ENCODE results near the gene C1QTNF3.
"Not testable (repeated sequence)": the region's sequence is repeated elsewhere in the genome, so short reads cannot be mapped to it uniquely, and the experiment has no call there.

The C1QTNF3 gene

DNA sequence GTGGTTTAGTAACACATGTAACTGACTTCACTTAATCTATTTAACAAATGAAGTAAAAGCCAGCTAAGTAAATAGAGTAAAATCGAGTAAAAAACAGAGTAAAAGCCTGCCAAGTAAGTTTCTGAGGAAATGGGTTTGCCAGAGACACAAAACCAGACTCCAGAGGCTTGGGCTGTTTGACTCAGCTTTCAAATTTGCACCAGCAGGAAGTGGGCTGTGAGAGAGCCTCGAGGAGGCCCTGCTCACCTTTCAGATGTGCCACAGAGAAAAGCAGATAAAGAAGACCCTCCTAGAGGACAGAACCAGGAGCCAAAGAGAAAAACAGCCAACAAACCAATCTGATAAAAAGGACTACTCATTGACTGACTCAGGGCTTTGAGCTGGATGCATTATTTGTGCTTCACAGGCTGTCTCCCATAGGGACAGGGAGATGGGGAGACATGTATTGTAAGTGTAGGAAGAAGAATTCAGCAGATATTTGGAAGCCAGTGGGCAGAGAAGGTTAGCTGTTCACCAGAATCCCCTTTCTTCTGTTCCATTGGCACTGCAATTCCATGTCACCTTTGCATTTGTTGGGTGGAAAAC, 20.8 kb downstream of the C1QTNF3 start:
- DNase-seq (ENCODE audit: low read depth), result no peak

DNA sequence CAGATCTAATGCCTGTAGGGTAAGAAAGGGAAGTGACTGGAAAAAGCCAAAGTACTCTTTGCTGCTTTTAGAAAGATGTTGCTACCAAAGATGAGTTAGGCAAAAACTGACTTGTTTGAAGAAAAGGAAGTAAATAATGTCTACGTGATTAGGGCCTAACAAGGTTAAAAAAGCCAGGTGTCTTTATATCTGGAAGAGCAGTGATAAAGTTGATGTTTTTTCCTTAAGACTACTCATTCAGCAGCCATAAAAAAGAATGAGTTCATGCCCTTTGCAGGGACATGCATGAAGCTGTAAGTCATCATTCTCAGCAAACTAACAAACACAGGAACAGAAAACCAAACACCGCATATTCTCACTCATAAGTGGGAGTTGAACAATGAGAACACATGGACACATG, 21.7 kb downstream of the C1QTNF3 start:
- DNase-seq (ENCODE audit: low read depth), result no peak

DNA sequence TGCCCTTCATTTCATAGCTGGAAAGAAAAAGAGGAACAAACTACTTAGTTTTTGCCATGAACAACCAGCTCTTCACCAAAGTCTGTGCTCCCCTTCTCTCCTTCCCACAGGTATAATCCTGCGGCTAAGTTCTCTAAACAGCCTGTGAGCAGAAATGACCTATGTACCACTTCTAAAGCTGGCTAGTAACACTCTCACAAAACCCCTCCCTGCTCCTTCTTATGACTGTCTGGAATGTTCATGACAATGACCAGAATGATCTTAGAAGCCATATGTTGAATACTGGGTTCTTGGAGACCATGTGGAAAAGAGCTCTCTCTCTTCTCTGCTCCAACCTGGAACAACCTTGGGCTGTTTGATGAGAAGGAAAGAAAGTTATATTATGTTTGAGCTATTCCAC, 22.3 kb downstream of the C1QTNF3 start:
- DNase-seq (ENCODE audit: low read depth), result no peak

DNA sequence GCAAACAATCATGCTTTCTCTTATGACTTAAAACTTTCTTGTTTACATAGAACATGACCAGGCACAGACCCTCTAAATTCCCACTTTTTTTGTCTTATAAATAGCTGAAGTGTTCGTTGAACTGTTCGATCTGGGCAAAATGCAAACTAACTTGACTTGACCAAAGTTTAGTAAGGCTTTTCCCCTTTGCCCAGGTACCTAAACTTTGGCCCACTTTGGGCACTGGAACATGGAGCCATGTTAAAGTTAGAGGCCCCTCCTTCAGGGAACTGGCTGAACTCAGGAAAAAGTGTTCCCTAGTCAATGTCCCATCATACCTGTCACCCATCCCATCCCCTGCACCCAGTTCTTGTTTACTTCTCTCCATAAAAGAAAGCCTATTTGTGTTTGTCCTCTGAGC, 25.8 kb downstream of the C1QTNF3 start:
- no peak for DNase-seq (ENCODE audit: low read depth)

DNA sequence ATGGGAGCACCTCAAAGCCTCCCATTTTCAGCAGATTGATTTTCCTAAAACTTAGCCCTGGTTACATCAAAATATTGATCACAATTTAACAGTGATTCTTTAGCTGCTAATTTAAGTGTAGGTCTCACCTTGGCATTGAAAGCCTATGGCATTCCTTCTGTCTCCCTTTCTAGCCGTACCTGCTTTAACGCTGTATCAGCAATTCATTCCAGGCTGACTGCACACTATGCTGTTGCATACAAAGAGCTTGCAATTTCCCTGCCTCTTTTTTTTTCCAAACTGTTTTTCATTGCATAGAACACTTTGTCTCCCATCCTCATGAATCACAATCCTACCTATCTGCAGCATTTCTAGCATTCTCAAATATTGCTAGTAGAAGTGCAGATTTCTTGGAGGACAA, 26.3 kb downstream of the C1QTNF3 start:
- no peak for DNase-seq (ENCODE audit: low read depth)

DNA sequence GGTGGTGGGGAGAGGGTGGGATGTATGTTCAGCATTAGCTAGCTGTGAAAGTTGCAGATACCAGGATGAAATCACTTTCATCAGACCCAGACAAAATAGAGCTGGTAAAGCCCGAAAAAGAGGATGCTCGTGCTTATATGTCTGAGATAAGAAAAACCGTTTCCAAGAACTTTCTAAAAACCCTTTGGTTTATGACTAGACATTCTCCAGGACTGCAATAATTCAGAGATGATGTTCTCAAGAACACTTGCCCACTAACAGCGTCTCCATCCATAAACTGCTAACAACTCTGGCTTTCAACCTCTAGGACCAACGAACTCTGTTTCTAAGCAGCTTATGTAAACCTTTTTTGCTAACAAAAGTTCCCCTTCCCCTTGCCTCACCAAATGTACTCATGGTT, 26.8 kb downstream of the C1QTNF3 start:
- DNase-seq (ENCODE audit: low read depth), result no peak

DNA sequence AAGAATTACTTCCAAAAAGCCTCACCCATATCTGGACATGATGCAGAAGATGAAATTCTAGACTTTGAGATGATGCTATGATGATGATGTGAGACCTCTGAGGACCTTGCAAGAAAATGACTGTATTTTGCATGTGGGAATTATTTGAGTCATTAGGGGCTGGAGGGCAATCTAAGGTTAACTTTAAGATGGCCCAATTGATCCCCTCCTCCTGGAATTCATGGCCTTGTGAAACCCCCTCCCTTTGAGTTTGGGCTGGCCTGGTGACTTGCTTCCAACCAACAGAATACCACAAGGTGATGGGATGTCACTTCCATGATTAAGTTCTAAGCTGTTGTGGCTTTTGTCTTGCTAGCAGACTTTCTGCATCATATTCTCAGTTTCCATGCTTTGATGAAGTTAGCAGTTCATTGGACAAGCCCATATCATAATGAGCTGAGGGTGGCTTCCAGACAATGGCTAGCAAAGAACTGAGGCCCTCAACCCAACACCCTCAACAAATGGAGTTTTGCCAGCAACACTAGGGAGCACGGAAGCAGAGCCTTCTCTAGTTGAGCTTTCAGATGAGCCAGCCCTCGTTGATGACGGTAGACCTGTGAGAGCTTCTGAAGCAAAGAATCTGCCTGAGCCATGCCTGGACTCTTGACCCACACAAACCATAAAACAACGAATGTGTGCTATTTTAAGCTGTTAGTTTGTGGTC, 27.7 kb downstream of the C1QTNF3 start:
- DNase-seq (ENCODE audit: low read depth), result no peak

DNA sequence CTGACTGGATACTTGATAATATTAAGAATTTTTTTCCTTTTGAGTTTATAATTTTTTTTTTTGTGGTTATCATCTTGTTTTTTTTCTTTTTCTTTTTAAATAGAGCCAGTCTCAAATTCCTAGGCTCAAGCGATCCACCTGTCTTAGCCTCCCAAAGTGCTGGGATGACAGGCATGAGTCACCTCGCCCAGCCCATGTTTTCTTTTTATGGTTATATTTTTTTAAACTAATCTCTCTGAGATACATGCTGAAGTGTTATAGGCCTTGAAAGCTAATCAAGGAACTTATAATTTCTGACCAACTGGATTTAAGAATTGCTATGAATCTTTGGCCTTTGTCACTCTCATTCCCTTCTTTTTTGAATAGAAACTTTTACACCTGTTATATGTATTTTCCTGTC, 28.4 kb downstream of the C1QTNF3 start:
- no peak for DNase-seq (ENCODE audit: low read depth)

DNA sequence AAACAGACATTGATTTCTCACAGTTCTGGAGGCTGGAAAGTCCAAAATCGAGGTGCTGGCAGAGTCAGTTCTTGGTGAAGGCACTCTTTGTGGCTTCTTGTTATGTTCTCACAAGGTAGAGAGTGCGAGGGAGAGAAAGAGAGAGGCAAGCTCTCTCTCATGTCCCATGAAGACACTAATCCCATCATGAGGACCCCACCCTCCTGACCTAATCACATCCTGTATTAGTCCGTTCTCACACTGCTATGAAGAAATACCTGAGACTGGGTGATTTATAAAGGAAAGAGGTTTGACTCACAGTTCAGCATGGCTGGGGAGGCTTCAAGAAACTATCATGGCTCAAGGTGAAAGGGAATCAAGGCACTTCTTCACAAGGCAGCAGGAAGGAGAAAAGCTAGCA, 29.5 kb downstream of the C1QTNF3 start:
- no peak for DNase-seq (ENCODE audit: low read depth)

DNA sequence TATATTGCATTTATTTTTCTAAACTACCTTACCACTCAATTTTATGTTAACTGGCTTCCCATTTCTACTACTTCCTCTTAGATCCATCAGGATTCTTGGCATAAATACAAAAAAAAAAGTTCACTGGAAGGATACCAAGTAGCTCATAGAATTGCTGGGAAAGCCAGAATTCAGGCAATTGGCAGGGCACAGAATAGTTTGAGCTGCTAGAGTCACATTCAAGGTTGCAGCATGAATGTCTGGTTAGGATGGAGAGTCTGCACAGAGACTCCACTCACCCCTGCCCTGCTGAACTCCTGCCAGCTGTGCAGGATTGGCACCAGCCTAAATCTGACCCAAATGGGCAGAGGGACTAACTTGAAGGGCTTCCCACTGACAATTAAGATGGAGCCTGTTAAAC, 30.2 kb downstream of the C1QTNF3 start:
- no peak for DNase-seq (ENCODE audit: low read depth)

DNA sequence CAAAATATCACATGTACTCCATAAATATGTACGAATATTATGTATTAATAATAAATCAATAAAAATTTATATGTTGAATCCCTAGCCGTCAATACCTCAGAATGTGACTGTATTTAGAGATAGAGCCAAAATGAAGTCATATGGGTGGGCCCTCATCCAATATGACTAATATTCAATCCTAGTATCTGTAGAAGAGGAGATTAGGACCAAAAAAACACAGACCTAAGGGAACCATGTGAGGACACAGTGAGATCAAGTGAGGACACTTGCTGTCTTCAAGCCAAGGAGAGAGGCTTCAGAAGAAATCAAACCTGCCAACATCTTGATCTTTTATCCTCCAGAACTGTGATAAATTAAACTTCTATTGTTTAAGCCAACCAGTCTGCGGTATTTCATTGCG, 31.5 kb downstream of the C1QTNF3 start:
- DNase-seq (ENCODE audit: low read depth), result no peak

DNA sequence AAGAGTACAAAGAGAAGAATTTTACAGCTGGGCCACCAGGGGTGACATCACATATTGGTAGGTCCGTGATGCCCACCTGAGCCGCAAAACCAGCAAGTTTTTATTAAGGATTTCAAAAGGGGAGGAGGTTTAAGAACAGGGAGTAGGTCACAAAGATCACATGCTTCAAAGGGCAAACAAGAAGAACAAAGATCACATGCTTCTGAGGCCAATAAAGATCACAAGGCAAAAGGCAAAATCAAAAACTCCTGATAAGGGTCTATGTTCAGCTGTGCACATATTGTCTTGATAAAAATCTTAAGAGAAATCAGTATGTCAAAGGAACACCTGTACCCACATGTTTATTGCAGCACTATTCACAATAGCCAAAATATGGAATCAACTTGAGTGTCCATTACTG, 32.9 kb downstream of the C1QTNF3 start:
- not testable (repeated sequence) for DNase-seq (ENCODE audit: low read depth)

DNA sequence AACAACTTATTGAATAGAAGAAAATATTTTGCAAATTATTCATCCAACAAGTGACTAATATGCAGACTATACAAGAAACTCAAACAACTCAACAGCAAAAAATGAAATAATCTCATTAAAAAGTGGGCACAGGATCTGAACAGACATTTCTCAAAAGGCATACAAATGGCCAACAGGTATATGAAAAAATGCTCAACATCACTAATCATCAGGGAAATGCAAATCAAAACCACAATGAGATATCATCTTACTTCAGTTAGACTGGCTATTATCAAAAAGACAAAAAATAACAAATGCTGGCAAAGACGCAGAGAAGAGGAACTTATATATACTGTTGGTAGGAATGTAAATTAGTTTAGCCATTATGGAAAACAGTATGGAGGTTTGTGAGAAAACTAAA, 33.4 kb downstream of the C1QTNF3 start:
- no peak for DNase-seq (ENCODE audit: low read depth)

DNA sequence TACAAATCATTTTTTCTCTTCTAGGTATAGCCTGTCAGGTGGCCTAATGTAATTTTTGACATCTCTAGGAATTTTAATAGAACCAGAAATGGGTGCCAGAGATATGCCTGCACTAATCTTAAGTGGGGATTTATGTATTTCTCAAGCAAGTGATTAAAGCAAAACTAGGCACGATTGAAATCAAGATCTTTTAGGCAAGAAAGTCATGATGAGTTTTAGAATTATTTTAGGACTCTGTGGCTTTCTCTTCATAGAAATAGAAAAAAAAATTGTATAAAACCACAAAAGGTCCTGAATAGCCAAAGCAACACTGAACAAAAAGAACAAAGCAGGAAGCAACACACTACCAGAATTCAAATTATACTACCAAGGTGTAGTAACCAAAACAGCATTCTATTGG, 34.2 kb downstream of the C1QTNF3 start:
- DNase-seq (ENCODE audit: low read depth), result no peak

DNA sequence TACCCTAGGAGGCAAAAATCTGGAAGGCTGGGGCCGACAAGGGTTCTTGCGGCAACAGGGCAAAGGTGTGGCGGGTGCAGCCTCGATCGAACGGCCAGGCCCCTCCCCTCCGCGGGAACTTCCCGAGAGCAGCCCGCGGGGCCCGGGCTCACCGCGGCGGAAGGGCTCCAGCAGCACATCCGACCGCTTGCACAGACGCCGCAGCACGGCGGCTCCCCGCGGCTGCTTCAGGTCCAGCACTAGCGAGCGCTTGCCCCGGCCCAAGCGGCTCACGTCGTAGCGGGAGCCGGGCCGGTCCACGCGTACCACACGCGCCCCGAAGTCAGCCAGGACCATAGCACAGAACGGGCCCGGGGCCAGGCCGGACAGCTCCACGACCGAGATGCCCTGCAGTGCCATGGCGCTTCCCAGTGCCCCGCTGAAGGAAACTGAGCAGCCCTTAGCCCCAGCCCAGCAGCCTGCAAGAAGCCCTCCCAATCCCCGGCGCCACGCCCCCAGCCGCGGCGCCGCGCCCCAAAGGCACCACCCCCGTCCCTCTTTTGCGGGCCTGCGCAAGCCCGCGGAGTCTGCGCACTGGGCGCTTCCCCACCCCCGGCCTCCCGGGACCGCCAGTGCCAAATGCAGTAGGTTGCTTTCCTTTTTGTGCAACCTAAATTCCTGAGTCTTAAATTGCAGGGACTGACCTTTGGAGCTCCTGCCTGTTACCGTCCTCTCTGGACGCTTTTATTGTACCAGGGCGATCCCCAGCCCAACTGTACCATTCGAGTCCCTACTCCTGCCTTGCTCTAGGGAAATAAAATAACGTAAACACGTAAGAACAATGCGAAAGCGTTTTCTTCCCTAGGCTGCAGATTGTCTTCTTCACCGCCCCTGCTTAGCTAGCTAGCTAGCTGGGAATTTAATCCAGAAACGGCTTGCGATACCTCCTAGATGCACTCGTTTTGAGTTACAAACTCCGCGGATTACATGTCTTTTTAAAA, 35.1 kb downstream of the C1QTNF3 start, which contains the start of gene AMACR:
TSS of gene AMACR (minus strand) at position 430 of the 980 bp plus-strand sequence. CDS start at position 399, 31 bp downstream.
- DNase-seq (ENCODE audit: low read depth), result peak; percentile 84

DNA sequence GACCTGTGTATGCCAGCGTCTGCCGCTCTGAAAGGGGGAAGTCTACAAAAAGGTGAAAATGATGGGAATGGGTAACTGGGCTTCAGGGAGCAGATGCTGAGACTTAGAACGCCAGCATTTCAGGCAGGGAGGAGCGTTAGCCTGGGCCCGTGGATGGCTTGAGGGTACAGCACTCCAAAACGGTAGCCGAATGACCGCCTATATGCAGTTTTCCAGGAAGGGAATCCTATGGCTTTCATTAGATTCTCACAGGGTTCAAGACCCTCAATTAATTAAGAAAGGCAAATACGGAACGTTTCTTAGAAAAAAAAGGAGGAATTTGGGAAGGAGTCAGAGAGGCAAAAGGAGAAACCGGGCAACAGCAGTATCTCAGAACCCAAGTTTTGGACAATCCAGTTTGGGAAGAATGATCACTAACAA, 35.8 kb downstream of the C1QTNF3 start:
- no peak for DNase-seq (ENCODE audit: low read depth)

DNA sequence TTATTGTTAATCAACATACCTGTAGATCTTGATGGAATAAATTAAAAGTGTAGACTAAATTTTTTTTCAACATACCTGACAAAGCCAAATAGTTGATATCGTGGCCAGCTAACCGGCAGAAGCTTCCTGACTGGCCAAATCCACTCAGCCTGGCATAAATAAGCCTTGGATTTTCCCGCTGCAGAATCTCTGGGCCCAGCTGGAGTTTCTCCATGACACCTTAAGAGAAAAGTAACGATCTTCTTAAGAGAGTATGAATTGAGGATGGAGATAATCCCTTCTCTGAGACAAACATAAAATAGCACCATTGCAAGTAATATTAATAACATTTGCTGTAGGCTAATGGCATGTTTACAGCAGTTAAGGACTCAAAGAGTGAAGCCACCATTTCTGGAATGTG, 37.3 kb downstream of the C1QTNF3 start:
- no peak for DNase-seq (ENCODE audit: low read depth)

DNA sequence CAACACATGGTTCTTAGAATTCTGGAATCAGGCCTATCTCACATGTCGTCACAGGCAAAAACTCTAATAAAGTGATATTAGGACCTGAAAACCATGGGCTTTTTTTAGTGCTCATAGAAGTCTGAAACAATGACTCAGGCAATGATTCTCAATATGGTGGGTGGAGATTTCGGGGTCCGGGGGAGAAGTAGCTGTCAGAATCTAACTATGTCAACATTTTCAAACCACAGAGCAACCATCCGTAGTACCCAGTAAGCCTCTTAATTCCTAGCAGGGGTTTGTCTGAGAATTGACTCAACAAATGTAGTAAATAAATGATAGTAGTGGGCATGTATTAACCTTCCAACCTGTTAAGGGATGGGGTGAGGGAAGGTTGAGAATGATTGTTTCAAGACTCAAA, 37.8 kb downstream of the C1QTNF3 start:
- DNase-seq (ENCODE audit: low read depth), result no peak

DNA sequence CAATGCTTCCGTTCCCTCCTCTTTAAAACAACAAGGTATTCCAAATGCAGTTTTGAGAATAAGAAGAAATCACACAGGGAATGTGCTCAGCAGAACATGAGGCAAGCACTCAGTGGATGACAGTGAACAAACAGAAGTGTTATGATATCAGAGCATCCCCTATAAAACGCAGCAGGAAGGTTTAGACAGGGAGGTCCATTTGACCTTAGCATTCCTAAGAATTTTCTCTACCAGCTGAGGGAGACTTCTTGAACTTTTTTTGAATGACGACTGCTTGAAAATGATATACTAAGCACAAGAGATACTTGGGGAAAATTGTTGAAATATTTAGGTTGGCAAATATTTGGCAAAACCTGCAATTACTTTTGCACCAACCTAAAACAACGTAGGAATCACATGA, 39.1 kb downstream of the C1QTNF3 start:
- DNase-seq (ENCODE audit: low read depth), result no peak

DNA sequence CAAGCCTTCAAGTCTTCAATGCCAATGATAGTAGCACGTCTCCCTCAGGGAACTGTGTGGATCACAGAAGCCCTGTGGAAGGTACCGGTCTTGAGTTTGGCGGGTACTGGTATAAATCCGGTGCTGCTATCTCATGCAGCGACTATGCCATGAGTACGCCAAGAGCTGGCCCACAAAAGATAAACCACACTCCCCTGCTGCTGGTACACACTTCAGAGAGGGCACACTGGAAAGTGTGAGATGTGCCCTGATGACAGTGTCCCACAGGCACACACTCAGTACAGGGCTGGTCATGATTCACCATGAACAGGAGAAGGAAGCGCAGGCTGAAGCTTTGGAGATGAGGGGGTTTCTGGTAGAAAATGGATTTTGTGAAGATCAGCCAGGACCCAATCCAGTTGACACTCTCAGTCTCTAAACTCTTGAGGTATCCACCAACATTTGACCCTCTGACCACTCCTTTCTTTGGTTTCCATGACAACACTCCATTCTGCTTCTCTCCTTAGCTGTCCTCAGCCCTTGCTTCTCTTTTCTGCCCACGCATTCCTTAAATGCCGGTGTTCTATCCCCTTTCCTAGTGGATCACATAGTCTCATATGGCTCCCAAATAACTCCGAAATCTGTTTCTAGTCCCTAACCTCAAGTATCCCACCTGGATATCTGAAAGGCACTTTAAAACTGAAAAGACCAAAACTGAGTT, 40.2 kb downstream of the C1QTNF3 start:
- DNase-seq (ENCODE audit: low read depth), result no peak

DNA sequence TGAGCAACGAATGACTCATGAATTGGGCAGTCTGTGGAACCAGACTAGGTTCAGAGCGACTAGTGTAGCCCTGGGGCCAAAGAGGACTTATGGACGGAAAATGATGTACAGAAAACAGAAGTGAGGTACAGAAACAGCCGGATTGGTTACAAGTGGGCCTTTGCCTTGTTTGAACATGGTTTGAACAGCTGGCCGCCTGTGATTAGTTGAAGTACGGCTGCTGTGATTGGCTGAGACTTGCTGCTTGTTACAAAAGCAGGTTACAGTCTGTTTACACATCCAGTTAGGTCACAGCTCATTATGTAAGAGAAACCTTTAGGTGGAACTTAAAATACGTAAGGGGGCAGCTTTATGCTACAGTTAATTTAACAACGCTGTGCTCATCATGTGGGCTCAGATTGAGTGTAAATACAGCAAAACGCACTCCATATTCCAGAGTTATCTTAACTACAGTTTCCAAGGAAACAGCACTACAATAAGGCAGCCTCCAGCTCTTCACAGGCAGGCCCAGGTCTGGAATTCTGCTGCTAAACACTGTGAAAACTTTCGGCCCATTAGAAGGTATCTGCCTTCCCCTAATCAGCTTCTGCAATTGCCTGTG, 41.7 kb downstream of the C1QTNF3 start:
- DNase-seq (ENCODE audit: low read depth), result no peak

DNA sequence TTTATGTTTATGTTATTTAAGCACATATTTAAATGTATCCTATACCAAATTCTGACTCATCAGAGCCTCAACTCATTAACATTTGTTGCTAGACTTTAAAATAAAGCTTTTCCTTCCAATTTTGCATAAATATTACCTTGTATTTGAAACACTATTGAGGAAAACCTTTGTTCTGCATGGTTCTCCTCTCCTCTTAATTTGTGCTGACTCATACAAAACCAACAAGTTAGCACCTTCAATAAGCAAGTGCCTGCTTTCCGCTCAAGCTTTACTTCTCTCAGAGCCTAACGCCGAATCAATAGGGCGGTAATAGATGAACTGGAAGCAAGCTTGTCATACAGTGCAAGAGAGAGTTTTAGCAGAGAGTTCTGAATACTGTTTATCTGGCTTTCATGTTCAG, 43.0 kb downstream of the C1QTNF3 start:
- DNase-seq (ENCODE audit: low read depth), result no peak
